ENCODE data around the gene CCN5. TPM values are rescaled to one million over a fixed set of nuclear protein-coding genes. Genes with fewer than 3 reads are reported as not detected.

Gene CCN5
- polyA plus RNA-seq, 1 experiment: 2.0 TPM

DNA sequence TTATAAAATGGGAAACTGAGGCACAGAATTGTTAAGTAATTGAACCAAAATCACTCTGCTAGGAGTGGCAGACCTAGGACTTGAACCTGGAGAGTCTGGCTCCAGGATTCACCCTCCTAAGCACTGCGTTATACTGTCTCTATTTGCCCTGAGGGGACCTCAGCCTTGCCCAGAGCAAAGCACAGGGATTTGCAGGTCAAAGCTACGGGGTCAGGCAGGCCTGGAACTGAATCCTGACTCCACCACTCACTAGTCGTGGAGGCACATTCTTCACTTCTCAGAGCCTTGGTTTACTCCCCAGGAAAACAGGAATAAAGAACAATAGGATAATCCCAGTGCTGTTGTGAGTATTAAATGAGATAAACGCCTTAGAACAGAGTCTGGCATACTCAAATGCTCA, 49.9 kb downstream of the CCN5 start:
- DNase-seq (ENCODE audit: low read depth): no peak
- ChIA-PET POLR2A (no interaction called here), CTCF (interaction anchor here (0.8 to 1.5 kb wide), 2 partner anchors 19 to 23 kb away, joined by 3 to 6 read pairs; partner anchors contain the start of gene KCNK15)
- peaks cover 11% of the 10 kb centered on the region for H3K27me3 ChIP-seq (ENCODE audit: control insufficient read depth, insufficient read depth, low read length)
- no peak overlapping the region for H3K4me3 ChIP-seq (ENCODE audit: low read depth, low read length)
- H3K36me3 ChIP-seq (ENCODE audit: control insufficient read depth, insufficient read depth, low read length): no peaks in the 10 kb centered on the region
- TF ChIP-seq, protein P1, sequence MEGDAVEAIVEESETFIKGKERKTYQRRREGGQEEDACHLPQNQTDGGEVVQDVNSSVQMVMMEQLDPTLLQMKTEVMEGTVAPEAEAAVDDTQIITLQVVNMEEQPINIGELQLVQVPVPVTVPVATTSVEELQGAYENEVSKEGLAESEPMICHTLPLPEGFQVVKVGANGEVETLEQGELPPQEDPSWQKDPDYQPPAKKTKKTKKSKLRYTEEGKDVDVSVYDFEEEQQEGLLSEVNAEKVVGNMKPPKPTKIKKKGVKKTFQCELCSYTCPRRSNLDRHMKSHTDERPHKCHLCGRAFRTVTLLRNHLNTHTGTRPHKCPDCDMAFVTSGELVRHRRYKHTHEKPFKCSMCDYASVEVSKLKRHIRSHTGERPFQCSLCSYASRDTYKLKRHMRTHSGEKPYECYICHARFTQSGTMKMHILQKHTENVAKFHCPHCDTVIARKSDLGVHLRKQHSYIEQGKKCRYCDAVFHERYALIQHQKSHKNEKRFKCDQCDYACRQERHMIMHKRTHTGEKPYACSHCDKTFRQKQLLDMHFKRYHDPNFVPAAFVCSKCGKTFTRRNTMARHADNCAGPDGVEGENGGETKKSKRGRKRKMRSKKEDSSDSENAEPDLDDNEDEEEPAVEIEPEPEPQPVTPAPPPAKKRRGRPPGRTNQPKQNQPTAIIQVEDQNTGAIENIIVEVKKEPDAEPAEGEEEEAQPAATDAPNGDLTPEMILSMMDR (IDR thresholded peaks at IDR 0.05; ENCODE audit: insufficient read depth, low read depth, low read length): no peak

DNA sequence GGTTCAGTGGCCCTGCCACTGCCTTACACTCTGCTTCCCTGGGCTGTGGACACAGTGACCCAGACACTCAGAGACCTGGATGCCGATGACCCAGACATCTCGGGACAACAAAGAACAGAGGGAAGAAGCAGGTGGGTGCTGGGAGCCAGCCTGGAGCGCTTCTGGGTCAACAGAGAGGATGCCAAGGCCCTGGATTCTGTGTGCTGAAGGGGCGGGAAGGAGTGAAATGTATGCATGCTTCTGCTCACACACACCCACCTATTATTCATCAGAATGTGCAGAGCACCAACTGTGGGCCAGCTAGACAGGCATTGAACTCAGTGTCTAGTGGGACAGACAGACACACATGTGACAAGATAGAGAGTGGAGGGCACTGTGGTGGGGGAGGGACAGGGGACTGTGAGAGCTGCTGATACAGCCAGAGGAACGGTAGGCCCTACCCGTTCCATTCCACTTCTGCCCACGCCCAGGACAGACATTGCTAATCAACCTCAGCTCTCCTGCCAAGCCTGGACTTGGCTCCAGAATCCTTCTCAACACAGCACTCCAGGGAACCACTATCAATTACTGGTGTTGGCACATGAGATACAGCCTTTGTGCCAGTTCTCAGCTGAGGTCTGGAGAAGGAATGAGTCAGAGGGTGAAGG, 50.7 kb downstream of the CCN5 start:
- DNase-seq (ENCODE audit: low read depth): no peak
- ChIA-PET CTCF (interaction anchor here (0.8 to 1.5 kb wide), 2 partner anchors 19 to 22 kb away, joined by 3 to 6 read pairs; partner anchors contain the start of gene KCNK15), POLR2A (no interaction called here)
- no peaks in the 10 kb centered on the region for H3K36me3 ChIP-seq (ENCODE audit: control insufficient read depth, insufficient read depth, low read length)
- TF ChIP-seq, protein P1 (IDR thresholded peaks at IDR 0.05; ENCODE audit: insufficient read depth, low read depth, low read length): no peak
- peaks cover 10% of the 10 kb centered on the region for H3K27me3 ChIP-seq (ENCODE audit: control insufficient read depth, insufficient read depth, low read length)
- H3K4me3 ChIP-seq (ENCODE audit: low read depth, low read length): no peak overlapping the region

DNA sequence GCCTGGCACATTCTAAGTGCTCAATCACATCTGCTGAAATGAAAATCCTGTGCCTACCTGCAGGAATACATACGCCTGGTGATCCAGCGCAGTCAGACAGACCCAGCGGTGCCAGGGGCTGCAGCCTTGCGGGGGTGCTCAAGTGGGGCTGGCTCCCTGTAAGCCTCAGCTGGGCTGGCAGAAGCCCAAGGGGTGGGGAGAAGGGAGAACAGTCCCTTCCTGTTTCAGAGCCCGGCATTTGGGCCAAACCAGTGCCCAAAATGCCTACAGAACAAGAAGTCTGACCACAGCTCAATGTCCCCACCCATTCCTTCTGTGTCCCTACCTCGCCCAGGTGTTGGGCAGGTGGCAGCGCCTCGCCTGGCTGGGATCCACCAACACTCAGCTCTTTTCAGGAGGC, 53.1 kb downstream of the CCN5 start:
- TF ChIP-seq, protein P1 (IDR thresholded peaks at IDR 0.05; ENCODE audit: insufficient read depth, low read depth, low read length): no peak
- CTCF ChIA-PET: interaction anchor here (0.6 to 1.6 kb wide), 4 partner anchors 8 to 308 kb away, joined by 3 to 5 read pairs (median 3); no protein-coding TSS in a partner anchor
- Histone ChIP-seq H3K36me3 (ENCODE audit: control insufficient read depth, insufficient read depth, low read length) (no peaks in the 10 kb centered on the region), H3K4me3 (ENCODE audit: low read depth, low read length) (no peak overlapping the region), H3K27me3 (ENCODE audit: control insufficient read depth, insufficient read depth, low read length) (peaks cover 8% of the 10 kb centered on the region)
- DNase-seq (ENCODE audit: low read depth): no peak
- POLR2A ChIA-PET: no interaction called here

DNA sequence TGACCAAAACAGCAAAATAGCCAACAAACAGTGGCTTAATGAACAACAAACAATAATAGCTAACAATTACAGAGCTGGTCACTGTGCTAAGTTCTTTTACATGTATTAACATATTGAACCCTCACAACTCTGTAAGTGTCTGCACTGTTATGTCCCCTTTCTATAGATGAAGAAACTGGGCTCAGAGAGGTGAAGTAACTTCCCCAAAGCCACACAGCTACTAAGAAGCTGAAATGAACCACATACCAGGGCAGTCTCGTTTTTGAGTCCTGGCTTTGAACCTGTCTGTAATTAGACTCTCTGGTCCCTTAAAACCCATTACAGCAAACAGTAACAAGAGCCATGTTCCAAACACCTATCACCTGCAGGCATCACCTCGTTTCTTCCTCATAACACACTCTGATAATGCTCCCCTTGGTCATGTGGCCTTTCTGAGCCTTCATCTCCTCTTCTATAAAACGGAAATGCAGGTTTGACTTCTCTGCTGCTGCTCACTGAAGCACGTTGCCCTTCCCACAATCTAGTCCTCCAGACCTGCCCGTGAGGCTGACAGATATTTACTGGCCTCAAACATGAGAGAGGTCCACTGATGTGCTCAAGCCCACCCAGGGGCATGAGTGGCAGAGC, 53.8 kb downstream of the CCN5 start:
- ChIA-PET POLR2A (no interaction called here), CTCF (interaction anchor here (0.6 to 1.6 kb wide), 3 partner anchors 13 to 675 kb away, joined by 4 to 5 read pairs (median 4); no protein-coding TSS in a partner anchor)
- DNase-seq (ENCODE audit: low read depth): no peak
- Histone ChIP-seq H3K36me3 (ENCODE audit: control insufficient read depth, insufficient read depth, low read length) (no peaks in the 10 kb centered on the region), H3K27me3 (ENCODE audit: control insufficient read depth, insufficient read depth, low read length) (peaks cover 8% of the 10 kb centered on the region), H3K4me3 (ENCODE audit: low read depth, low read length) (no peak overlapping the region)
- TF ChIP-seq, protein P1 (IDR thresholded peaks at IDR 0.05; ENCODE audit: insufficient read depth, low read depth, low read length): no peak

DNA sequence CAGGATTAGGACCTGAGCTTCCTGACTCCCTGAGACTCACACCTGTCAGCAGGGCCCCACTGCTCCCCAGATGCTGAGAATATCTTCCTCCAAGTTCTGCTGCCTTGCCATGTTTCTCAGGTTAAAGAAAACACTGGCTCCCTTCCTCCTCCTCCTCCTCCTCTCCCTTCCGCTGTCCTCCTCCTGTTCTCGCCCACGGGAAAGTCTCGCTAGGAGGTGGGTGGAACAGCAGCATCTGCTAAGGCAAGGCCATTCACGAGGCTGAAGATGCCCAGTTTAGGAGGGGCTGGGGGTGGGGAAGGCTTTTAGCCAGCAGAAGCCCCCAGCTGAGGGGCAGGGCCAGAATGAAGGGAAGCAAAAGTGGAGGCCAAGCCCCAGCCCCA, 54.3 kb downstream of the CCN5 start:
- ChIA-PET POLR2A (no interaction called here), CTCF (interaction anchor here (0.6 to 1.2 kb wide), 3 partner anchors 14 to 674 kb away, joined by 3 to 4 read pairs (median 4); no protein-coding TSS in a partner anchor)
- Histone ChIP-seq H3K4me3 (ENCODE audit: low read depth, low read length) (no peak overlapping the region), H3K27me3 (ENCODE audit: control insufficient read depth, insufficient read depth, low read length) (peaks cover 8% of the 10 kb centered on the region), H3K36me3 (ENCODE audit: control insufficient read depth, insufficient read depth, low read length) (no peaks in the 10 kb centered on the region)
- TF ChIP-seq, protein P1 (IDR thresholded peaks at IDR 0.05; ENCODE audit: insufficient read depth, low read depth, low read length): no peak
- no peak for DNase-seq (ENCODE audit: low read depth)
